Right lobe of liver (tissue), 6 donors: ENCODE results near the gene ZC2HC1C. TPM values are rescaled to one million over a fixed set of nuclear protein-coding genes. Genes with fewer than 3 reads are reported as not detected.
"Not testable (repeated sequence)": the region's sequence is repeated elsewhere in the genome, so short reads cannot be mapped to it uniquely, and the experiment has no call there.

ENCODE experiments used
- ATAC-seq, 4 donors: fragments of 200-7000 bp; cut with Tn5 transposase; one replicate each; pipeline ENCODE4 v1.9.1; 2020; ENCODE audit warnings: mild to moderate bottlenecking in 4 of 4, moderate library complexity in 4 of 4
- DNase-seq, 3 donors: peaks; one replicate each; pipeline ENCODE4 v3.0.0-alpha.2; 2020
- H3K27ac ChIP-seq, 3 donors: fragments of 200-600 bp; one replicate each; pipeline ENCODE4 v1.8.0; 2022
- H3K27me3 ChIP-seq, 2 donors: fragments of 200-600 bp; one replicate each; pipeline ENCODE4 v1.8.0; 2022
- H3K36me3 ChIP-seq, 4 donors: fragments of 200-600 bp; sonication (generic) in 1 of 4; one replicate each; pipeline versions ENCODE4 v1.5.1 to v1.8.0; 2017 to 2022; ENCODE audit warnings: control low read depth in 1 of 4
- H3K4me1 ChIP-seq, 4 donors: fragments of 200-600 bp; sonication (generic) in 1 of 4; one replicate each; pipeline versions ENCODE4 v1.5.1 to v1.8.0; 2017 to 2022; ENCODE audit warnings: control low read depth in 1 of 4
- H3K4me3 ChIP-seq, 3 donors: fragments of 200-600 bp; one replicate each; pipeline ENCODE4 v1.8.0; 2022
- H3K9me3 ChIP-seq, 4 donors: fragments of 200-600 bp; sonication (generic) in 1 of 4; one replicate each; pipeline versions ENCODE4 v1.5.1 to v1.8.0; 2017 to 2022; ENCODE audit warnings: control low read depth in 1 of 4
- POLR2A ChIP-seq: fragments of 450-650 bp; IDR thresholded peaks from one replicate; pipeline ENCODE4 v1.6.1; 2017; ENCODE audit warnings: antibody characterized with exemption, mild to moderate bottlenecking
- WGBS: methylation state at CpG from one replicate; pipeline ENCODE4 v1.1.6; 2018; ENCODE audit warnings: low coverage, low lambda C conversion rate; ENCODE audit not compliant: insufficient coverage; ENCODE audit errors: missing lambda C conversion rate; 5-methylcytosine and 5-hydroxymethylcytosine counted together
- intact Hi-C, 2 donors: fragments of 100-400 bp; cut with DNase I; formaldehyde crosslinking; loops; one replicate each; pipeline versions ENCODE4 v1.11.2 to v1.14.1; 2022
- total RNA-seq, 6 experiments: library from RNA; depleted of rRNA in 2 of 6; stranded (reverse); fragments of >200 nt in 2 of 6; fragmentation: NEBNext Ultra II Directional in 3 of 6; extraction: Animal tissue kit (Norgen Biotek cat#: 25700) in 3 of 6; gene quantifications; one replicate each; pipeline versions ENCODE4 v1.1.0 to v1.2.4, GENCODE V29; 2016 to 2023
- TF ChIP-seq, protein P1 (sequence below), 4 donors: fragments of 200-600 bp in 3 of 4; fragments of 450-650 bp in 1 of 4; IDR thresholded peaks; one replicate each; pipeline versions ENCODE4 v1.5.1 to v1.8.0; 2016 to 2022; ENCODE audit warnings: antibody characterized with exemption in 4 of 4, mild to moderate bottlenecking in 2 of 4
- donor health status: DM: no; HTN: yes; CAD: no.
- donor health status: DM: no; HTN: no; CAD: no.
- donor health status: DM: no; HTN: no; CAD: no.
- donor health status: DM: no; HTN: yes; CAD: no.
- donor health status: DM: no; HTN: yes; CAD: no.

Gene ZC2HC1C
- total RNA-seq, 6 experiments from 2014 or later = 2.1 to 9.6 (median 3.1) TPM

DNA sequence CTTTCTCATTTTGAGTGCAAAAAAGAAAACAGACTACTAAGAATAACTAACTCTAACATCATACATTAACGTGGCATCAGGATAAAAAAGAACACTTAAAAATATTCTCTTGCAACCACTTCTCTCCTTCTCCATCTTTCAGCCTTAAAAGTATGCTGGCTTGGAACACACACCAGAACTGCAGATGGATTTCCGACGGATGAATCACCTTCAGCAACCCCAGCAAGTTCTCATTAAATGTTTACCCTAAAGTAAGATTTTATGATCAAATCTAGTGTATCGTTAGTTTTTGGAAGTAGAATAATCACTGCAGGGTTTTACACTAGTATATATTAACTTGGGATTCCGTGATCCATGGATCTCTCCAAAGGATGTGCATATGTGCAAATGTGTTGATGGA, 56.2 kb downstream of the ZC2HC1C start:
- H3K36me3 ChIP-seq = peaks cover 0 to 1% (median 0%) of the 10 kb centered on the region in 4 donors
- WGBS = 47% methylated on average over 5 of the region's 5 CpGs
- intact Hi-C loops = no loop called here
- H3K4me1 ChIP-seq = peaks cover 0 to 13% (median 4%) of the 10 kb centered on the region in 4 donors
- ATAC-seq (no peak), DNase-seq (no peak)
- H3K27ac ChIP-seq = no peak overlapping the region
- H3K9me3 ChIP-seq = no peaks in the 10 kb centered on the region
- H3K27me3 ChIP-seq = no peaks in the 10 kb centered on the region
- TF ChIP-seq, protein P1, sequence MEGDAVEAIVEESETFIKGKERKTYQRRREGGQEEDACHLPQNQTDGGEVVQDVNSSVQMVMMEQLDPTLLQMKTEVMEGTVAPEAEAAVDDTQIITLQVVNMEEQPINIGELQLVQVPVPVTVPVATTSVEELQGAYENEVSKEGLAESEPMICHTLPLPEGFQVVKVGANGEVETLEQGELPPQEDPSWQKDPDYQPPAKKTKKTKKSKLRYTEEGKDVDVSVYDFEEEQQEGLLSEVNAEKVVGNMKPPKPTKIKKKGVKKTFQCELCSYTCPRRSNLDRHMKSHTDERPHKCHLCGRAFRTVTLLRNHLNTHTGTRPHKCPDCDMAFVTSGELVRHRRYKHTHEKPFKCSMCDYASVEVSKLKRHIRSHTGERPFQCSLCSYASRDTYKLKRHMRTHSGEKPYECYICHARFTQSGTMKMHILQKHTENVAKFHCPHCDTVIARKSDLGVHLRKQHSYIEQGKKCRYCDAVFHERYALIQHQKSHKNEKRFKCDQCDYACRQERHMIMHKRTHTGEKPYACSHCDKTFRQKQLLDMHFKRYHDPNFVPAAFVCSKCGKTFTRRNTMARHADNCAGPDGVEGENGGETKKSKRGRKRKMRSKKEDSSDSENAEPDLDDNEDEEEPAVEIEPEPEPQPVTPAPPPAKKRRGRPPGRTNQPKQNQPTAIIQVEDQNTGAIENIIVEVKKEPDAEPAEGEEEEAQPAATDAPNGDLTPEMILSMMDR (IDR thresholded peaks at IDR 0.05) = no peak
- no peak for TF ChIP-seq POLR2A
- H3K4me3 ChIP-seq = no peak overlapping the region

DNA sequence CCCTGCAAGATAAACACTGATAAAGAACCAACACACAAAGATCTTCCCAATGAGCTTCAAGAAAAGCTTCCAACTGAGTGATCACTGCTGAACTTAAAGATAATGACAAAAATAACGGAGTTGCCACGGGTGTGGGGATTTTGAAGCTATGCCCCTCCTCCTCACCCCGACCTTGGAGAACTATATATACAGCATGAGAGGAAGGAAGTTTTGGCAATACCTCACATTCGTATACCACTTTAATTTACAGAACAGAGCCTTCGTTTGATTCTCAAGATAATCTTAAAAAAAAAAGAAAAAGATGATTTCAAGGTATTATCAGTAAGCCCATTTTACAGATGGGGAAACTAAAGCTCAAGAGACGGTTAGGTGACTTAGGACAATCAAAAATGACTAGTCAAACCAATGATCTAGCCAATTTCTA, 56.7 kb downstream of the ZC2HC1C start:
- Histone ChIP-seq H3K9me3 (no peaks in the 10 kb centered on the region), H3K27me3 (no peaks in the 10 kb centered on the region), H3K4me1 (peaks cover 0 to 13% (median 4%) of the 10 kb centered on the region in 4 donors), H3K27ac (peak overlapping the region; percentile 85 to 92 (median 92)), H3K36me3 (no peaks in the 10 kb centered on the region), H3K4me3 (peak overlapping the region; percentile 70 to 91 (median 79))
- WGBS = 1% methylated on average over 6 of the region's 6 CpGs
- ATAC-seq (no peak), DNase-seq (no peak)
- no peak for TF ChIP-seq POLR2A
- TF ChIP-seq, protein P1 (IDR thresholded peaks at IDR 0.05) = no peak
- intact Hi-C loops = no loop called here

DNA sequence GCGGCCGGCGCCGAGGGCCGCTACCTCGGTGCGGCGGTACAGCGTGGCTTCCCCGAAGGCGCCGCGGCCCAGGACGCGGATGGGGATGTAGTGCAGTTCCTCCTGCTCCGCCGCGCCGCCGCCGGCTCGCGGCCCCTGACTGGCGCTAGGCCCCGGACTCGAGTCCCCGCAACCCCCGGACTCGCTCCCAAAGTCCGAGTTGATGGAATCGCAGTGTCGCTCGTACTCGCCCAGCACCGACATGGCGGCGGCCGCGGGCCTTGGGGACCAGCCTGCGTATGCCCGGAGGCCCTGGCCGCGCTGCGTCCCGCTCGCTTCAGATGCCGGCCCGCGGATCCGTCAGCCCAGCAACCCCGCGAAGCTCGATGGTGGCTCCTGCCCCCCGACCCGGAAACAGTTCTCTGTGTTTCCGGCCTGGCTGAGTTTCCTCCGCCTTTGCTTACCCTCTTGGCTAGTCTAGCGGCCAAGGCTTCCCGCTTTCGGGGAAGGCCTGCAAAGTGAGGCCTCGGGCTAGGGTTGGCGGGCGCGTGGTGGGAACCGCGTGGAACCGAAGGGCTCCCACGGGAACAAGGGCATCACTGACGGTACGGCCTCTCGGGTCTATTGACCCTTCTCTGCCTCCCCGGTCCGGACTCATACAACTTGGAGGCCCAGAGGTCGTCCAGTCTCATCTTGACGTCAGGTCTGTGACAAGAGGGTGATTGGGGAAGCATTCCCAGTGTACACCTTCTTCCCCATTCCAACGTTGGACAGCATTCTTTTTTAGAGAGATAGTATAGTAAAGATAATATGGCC, 57.4 kb downstream of the ZC2HC1C start, which contains the start of gene NEK9:
TSS of gene NEK9 (minus strand) at position 370 of the 795 bp plus-strand sequence. CDS start at position 243, 127 bp downstream.
- no peaks in the 10 kb centered on the region for H3K9me3 ChIP-seq
- intact Hi-C loops = no loop called here

DNA sequence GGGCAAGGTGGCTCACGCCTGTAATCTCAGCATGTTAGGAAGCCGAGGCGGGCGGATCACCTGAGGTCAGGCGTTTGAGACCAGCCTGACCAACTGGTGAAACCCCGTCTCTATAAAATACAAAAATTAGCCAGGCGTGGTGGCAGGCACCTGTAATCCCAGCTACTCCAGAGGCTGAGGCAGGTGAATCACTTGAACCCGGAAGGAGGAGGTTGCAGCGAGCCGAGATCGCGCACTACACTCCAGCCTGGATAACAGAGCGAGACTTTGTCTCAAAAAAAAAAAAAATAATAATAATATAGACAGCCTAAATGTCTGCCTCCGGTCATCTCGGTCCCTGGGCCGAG, 58.0 kb downstream of the ZC2HC1C start:
- H3K27ac ChIP-seq = peak overlapping the region; percentile 85 to 92 (median 92)
- H3K36me3 ChIP-seq, intact Hi-C loops, H3K9me3 ChIP-seq, H3K27me3 ChIP-seq: not testable (repeated sequence)
- WGBS = 8% methylated on average over 4 of the region's 16 CpGs
- peak in 1 of 3 donors; percentile 40 for DNase-seq
- H3K4me1 ChIP-seq = peaks cover 0 to 13% (median 4%) of the 10 kb centered on the region in 4 donors
- peak overlapping the region; percentile 70 to 91 (median 79) for H3K4me3 ChIP-seq
- peak in 2 of 4 donors; percentile 8 to 20 for ATAC-seq

More for the DNA sequence above, 57.4 kb downstream of the ZC2HC1C start, which contains the start of gene NEK9:
- TF ChIP-seq POLR2A = peak; percentile 84
- TF ChIP-seq, protein P1 (IDR thresholded peaks at IDR 0.05) = no peak
- 0% methylated on average over 1 of the region's 76 CpGs for whole genome bisulfite sequencing
- peaks cover 0 to 13% (median 4%) of the 10 kb centered on the region in 4 donors for H3K4me1 ChIP-seq
- peak within 1 kb of the TSS; percentile 70 to 91 (median 79) for H3K4me3 ChIP-seq
- peak; percentile 89 to 93 (median 93) for DNase-seq
- no peaks in the 10 kb centered on the region for H3K36me3 ChIP-seq
- H3K27me3 ChIP-seq = no peaks in the 10 kb centered on the region
- ATAC-seq = peak; percentile 92 to 98 (median 96)
- peak within 1 kb of the TSS; percentile 85 to 92 (median 92) for H3K27ac ChIP-seq
